ENCODE measurements around the gene VSTM4.

- TF ChIP-seq, protein P1, sequence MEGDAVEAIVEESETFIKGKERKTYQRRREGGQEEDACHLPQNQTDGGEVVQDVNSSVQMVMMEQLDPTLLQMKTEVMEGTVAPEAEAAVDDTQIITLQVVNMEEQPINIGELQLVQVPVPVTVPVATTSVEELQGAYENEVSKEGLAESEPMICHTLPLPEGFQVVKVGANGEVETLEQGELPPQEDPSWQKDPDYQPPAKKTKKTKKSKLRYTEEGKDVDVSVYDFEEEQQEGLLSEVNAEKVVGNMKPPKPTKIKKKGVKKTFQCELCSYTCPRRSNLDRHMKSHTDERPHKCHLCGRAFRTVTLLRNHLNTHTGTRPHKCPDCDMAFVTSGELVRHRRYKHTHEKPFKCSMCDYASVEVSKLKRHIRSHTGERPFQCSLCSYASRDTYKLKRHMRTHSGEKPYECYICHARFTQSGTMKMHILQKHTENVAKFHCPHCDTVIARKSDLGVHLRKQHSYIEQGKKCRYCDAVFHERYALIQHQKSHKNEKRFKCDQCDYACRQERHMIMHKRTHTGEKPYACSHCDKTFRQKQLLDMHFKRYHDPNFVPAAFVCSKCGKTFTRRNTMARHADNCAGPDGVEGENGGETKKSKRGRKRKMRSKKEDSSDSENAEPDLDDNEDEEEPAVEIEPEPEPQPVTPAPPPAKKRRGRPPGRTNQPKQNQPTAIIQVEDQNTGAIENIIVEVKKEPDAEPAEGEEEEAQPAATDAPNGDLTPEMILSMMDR (IDR thresholded peaks at IDR 0.05; ENCODE audit: low read depth, low read length, poor library complexity, severe bottlenecking): no peak
- no peak for TF ChIP-seq EZH2phosphoT487 (IDR thresholded peaks at IDR 0.05; ENCODE audit: borderline replicate concordance, low read length)
These were observed 60.6 kb downstream of the VSTM4 start for GRCh38 chr10:49054753-49055152.

All from DOHH2 (cell line).